HG02798 (cell line): ENCODE data around the gene CHMP6.

Source experiments
- ATAC-seq: cut with Tn5 transposase; IDR thresholded peaks from one replicate; pipeline ENCODE4 v1.9.1; 2021; ENCODE audit warnings: mild to moderate bottlenecking; ENCODE audit not compliant: unreplicated experiment, poor library complexity

Gene CHMP6

DNA sequence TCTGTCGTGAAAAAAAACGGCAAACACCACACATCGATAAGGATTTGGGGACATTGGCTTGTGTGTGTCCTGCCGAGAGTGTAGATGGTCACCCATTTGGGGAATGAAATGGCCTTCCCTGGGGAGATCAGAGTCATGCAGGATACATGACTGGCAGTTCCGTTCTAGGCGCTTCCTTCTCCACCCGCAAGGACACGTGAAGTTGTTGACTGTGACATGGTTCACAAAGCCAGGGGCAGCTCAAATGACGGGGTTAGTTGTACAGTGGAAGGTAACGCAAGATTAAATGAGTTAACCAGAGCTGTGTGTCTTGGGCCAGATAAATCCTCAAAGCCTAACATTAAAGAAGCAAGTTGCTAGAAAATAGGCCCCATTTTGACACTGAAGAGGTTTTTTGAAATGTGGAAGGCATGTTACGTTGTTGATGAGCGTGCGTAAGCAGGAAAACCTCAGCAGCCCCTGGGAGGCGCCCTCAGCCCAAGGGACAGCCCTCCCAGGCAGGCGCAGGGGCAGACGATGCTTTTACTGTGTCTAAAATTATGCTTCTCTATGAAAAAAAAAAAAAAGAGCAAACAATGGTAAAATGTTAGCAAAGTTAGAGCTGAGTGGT lies 35.9 kb upstream of the CHMP6 start:
- ATAC-seq, result no peak

DNA sequence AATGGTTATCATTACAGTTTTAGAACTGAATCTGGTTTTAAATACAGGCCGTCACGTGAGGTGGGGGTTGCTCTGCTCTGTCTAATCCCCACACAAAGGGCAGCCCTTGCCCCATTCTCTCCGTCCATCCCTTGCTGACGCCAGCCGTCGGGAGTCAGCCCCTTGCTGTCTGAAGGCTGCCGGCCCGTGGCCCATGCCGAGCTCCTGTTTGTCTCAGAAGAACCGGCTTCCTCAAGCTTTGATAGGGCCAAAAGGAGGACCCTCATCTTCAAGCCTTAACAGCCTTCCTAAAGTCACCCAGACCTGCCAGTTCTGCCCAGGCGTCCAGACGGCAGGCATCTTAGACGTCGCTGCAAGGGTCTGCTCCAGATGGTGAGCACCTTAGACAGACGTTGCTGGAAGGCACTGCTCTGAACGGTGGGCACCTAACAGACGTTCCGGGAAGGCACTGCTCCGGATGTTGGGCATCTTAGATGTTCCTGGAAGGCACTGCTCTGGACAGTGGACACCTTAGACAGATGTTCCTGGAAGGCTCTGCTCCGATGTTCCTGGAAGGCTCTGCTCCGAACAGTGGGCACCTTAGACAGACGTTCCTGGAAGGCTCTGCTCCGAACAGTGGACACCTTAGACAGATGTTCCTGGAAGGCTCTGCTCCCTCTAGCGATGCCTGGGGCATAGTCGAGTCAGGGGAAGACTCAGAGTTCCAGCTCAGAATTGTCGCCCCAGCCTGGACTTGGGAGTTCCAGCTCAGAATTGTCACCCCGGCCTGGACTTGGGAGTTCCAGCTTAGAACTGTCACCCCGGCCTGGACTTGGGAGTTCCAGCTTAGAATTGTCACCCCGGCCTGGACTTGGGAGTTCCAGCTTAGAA lies 35.1 kb upstream of the CHMP6 start:
- ATAC-seq, result no peak

GRCh38 chr17:80957461-80957941 lies 34.1 kb upstream of the CHMP6 start:
- ATAC-seq, result no peak

DNA sequence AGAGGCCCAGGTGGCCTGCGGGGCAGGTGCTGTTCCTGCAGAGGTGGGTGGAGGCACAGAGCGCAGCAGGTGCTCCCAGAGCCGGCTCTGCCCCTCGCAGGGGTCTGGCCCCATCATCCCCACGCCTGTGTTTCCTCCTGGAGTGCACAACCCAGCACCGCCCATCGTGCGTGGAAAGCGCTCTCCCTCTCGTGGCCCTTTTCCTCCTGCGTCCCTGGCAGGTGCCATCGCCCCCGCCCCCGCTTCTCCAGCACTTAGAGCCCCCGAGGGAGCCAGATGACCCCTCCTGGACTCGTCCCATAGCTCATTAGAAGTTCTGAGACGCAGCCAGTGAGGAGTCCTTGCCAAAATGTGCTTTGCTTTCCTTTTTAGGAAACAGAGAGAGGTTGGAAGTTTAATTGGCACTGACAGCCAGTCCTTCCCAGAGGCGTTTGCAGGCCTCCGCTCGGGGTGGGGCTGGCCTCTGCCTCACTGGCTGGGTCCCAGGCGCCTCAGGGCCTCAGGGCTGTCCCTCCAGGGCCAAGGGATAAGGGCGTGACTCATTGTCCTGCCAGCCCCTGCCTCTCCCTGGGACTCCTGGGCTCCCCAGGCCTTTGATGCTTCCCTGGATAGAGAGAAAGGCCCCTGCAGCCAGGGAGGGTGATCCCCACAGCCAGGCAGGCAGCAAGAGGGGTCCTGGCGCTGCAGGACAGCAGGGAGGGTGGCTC lies 32.2 kb upstream of the CHMP6 start:
- ATAC-seq, result no peak

DNA sequence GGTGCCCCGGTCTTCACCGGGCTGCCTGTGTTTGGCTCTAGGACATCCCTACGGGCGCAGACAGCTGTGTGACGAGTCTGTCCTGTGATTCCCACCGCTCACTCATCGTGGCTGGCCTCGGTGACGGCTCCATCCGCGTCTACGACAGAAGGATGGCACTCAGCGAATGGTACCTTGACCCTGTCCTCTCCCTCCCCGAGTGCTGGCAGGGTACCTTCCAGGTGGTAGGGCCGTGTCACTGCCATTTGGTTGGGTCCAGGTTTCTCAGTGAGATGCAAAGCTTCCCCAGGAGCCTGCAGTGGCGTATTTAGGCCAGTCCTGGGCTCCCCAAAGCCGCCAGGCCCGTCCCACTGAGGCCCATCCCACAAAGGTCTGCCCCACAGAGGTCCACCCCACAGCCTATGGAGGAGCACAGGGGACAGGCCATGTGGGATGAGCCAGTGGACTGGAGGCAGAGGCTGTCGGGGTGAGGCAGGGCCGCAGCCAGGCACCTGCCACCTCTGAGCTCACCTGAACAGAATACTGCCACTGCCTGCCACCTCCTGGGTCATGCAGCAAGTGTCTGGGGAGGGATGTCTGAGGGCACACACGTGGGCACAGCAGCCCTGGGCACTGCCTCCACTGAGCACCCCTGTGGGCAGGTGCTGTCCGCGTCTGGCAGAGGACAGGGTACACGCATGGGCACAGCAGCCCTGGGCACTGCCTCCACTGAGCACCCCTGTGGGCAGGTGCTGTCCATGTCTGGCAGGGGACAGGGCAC lies 31.4 kb upstream of the CHMP6 start:
- ATAC-seq, result no peak

- no peak for ATAC-seq
Measured at GRCh38 chr17:80960797-80961452, 30.7 kb upstream of the CHMP6 start.

GRCh38 chr17:80961541-80962330 lies 29.9 kb upstream of the CHMP6 start:
- no peak for ATAC-seq

- ATAC-seq, result no peak
Measured at GRCh38 chr17:80962356-80963329, 29.0 kb upstream of the CHMP6 start.

DNA sequence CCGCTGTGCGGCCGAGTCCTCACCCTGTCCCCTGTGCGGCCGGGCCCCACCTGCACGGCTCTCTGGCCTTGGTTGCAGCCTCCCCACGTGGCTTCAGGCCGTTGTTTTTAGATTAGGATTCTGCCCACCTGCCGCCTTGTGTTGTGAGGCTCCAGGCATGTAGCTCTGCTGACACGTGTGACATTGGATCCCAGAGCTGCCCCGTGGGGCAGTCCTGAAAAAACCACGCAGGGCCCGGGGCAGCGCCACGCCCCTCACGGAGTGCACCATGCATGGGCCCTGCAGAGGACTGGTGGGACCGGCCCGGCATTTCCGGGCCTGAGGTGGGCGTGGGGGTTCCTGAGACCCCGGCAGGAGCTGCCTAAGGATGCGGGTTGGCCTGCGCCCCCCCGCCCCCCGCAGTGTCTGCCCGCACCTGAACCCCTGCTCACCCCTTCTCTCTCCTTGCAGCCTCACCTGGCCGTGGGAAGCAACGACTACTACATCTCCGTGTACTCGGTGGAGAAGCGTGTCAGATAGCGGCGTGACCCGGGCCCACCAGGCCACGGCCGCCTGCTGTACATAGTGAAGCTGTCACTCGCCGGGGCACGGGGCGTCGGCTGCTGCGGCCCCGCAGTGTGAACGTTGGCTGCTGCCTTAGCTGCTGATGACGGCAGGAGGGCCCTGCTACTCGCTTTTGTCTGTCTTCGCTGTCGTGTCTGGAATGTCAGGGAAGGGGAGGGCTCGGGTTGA lies 27.7 kb upstream of the CHMP6 start:
- no peak for ATAC-seq

GRCh38 chr17:80964544-80964856 lies 27.1 kb upstream of the CHMP6 start:
- ATAC-seq, result no peak

DNA sequence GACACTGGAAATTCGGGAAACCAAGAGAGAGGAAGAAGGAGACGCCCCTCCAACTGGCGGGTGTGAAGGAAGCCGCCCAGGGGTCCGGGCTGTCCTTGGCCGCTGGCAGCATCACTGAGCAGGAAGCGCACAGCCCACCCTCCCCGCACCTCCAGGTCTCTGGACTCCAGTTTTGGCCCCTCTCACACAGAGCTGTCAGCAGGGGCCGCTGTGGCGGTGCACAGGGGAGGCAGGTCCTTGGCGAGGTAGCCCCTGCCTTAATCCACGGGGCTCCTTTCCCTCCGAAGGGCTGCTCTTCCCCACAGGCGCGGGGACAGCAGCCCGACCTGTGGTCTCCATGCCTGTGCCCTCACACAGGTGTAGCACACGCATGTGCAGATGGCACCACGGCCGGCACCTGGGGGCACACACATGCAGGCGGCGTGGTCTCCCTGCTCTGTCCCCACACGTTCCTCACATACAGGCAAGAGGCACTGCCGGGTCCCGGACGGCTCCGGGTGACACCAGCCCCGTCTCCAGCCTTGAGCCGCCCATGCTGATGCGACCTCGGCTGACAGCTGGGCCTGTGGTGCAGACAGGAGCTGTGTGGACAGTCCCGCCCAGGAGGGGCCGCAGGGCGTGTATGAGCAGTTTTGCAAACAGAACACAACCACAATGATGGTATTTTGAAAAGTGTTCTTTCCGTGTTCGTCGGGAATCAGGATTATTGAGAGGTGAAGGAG lies 26.6 kb upstream of the CHMP6 start:
- ATAC-seq, result no peak

DNA sequence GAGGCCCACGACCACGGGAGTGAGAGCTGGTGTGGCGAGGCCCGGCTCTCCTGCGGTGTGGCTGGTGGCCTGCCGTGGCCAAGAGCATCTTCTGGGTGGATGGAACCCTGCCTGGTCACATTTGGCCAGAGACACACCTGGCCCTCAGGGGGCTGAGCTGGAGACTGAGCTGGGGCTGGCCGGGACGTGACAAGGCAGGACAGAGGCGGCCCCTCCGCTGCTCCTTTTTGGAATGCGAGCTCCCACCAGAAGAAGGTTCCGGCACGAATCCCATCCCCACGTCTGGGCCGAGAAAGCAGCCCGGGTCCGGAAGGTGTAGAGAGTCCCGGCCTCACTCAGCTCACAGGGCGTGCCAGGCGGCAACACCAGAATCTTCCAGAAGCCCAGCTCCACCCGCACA lies 26.0 kb upstream of the CHMP6 start:
- no peak for ATAC-seq

DNA sequence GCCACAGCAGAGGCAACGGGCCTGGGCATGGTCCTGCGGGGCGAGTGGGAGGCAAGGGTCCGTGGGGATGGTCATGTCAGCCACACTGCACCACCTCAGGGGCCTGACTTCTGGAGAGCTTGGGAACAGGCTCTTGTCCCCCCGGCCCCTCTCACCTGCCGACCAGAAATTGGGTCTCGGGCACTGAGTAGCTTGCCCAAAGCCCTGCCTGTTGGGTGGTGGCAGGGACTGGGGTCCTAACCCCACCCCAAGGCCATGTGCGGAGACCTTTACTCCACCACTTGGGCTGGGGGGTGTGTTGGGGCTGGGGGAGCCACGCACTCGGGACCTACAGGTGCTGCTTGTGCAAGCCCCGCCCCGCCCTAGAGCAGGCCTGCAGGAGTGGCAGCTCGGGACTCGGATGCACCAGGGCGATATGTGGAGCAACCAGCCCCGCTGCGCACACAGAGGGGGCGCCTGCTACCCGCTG lies 24.2 kb upstream of the CHMP6 start:
- no peak for ATAC-seq

- ATAC-seq, result no peak
Measured at GRCh38 chr17:80968602-80969029, 23.0 kb upstream of the CHMP6 start.

- no peak for ATAC-seq
Measured at GRCh38 chr17:80969030-80969673, 22.5 kb upstream of the CHMP6 start.

DNA sequence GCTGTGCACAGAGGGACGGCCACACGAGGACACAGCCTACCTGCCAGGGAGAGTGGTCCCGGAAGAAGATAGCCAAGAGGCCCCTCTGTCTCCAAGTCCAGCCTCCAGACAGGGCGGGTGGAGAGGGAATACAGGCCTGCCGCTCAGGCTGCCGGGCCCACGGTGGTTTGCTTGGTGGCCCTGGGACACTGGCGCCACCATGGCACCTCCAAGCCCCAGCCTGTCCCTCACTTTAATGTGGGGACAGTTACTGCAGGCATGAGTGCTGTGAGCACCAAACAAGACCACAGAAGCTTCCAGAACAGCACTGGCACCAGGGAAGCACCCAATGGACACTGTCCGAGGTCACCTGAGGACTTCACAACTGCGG lies 22.0 kb upstream of the CHMP6 start:
- ATAC-seq, result no peak
